Measurements from ENCODE around the gene TLE7. TPM values are rescaled to one million over a fixed set of nuclear protein-coding genes. Genes with fewer than 3 reads are reported as not detected.
A peak's percentile ranks its signal among the peaks of the same experiment; 100 is the strongest.

Gene TLE7
- total RNA-seq = not detected in 3 replicates
- long read RNA-seq = 0 reads

DNA sequence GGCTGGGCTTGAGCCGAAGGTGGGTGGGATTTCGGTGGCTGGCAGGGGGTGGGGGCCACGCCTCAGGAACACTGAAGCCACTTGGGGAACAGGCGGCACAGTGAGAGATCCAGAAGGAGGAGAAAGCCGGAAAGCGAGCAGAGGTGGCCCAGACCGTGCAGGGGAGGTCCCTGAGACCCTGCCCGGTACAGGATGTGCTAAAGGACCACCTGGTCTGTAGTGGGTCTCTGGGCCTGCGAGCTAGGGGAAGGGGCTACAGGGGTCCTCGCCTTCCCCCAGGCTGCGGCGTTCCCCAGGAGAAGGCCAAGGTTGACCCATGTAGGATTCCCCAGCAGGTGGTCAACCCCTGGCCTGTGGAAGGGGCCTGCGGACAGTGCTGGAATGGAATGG is at the start of gene TLE7:
TSS of gene TLE7 (minus strand) at position 4 of the 390 bp plus-strand sequence. CDS start 8,730 bp downstream, outside the sequence.
- no peaks in the 10 kb centered on the region for H3K4me1 Mint-ChIP-seq (ENCODE audit: low read depth)
- TF ChIP-seq, protein P1, sequence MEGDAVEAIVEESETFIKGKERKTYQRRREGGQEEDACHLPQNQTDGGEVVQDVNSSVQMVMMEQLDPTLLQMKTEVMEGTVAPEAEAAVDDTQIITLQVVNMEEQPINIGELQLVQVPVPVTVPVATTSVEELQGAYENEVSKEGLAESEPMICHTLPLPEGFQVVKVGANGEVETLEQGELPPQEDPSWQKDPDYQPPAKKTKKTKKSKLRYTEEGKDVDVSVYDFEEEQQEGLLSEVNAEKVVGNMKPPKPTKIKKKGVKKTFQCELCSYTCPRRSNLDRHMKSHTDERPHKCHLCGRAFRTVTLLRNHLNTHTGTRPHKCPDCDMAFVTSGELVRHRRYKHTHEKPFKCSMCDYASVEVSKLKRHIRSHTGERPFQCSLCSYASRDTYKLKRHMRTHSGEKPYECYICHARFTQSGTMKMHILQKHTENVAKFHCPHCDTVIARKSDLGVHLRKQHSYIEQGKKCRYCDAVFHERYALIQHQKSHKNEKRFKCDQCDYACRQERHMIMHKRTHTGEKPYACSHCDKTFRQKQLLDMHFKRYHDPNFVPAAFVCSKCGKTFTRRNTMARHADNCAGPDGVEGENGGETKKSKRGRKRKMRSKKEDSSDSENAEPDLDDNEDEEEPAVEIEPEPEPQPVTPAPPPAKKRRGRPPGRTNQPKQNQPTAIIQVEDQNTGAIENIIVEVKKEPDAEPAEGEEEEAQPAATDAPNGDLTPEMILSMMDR (IDR thresholded peaks at IDR 0.05) = no peak
- peaks cover 1% of the 10 kb centered on the region for H3K36me3 Mint-ChIP-seq (ENCODE audit: low read depth)
- peaks cover 3% of the 10 kb centered on the region for H3K27me3 Mint-ChIP-seq (ENCODE audit: low read depth)
- H3K27ac Mint-ChIP-seq (ENCODE audit: unreplicated experiment) = no peak within 1 kb of the TSS
- DNase-seq (ENCODE audit: low spot score) = no peak
- no peak within 1 kb of the TSS for H3K4me3 Mint-ChIP-seq (ENCODE audit: unreplicated experiment)
- peaks cover 26% of the 10 kb centered on the region for H3K9me3 Mint-ChIP-seq (ENCODE audit: low read depth)

DNA sequence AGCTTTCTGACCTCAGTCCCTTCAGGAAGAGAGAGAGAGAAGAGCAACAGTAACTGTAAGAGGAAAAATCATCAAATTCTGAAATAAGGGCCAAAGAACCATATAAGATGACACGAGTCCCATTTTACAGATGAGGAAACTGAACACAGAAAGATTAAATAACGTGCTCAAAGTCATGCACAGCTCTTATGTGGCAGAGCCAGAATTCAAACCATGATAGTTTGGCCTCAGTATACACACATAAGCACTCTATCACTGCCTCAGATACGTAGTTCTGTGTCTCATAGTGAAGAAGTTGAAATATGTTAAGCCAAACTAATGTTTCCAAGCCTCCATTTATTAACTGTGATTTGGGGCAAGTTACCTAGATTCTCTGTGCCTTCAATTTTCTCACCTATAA is 49.2 kb upstream of the TLE7 start:
- DNase-seq (ENCODE audit: low spot score) = no peak
- H3K36me3 Mint-ChIP-seq (ENCODE audit: low read depth) = no peaks in the 10 kb centered on the region
- peaks cover 9% of the 10 kb centered on the region for H3K27me3 Mint-ChIP-seq (ENCODE audit: low read depth)
- no peaks in the 10 kb centered on the region for H3K9me3 Mint-ChIP-seq (ENCODE audit: low read depth)
- TF ChIP-seq, protein P1 (IDR thresholded peaks at IDR 0.05) = no peak
- H3K27ac Mint-ChIP-seq (ENCODE audit: unreplicated experiment) = no peak overlapping the region
- H3K4me3 Mint-ChIP-seq (ENCODE audit: unreplicated experiment) = no peak overlapping the region
- H3K4me1 Mint-ChIP-seq (ENCODE audit: low read depth) = no peaks in the 10 kb centered on the region

DNA sequence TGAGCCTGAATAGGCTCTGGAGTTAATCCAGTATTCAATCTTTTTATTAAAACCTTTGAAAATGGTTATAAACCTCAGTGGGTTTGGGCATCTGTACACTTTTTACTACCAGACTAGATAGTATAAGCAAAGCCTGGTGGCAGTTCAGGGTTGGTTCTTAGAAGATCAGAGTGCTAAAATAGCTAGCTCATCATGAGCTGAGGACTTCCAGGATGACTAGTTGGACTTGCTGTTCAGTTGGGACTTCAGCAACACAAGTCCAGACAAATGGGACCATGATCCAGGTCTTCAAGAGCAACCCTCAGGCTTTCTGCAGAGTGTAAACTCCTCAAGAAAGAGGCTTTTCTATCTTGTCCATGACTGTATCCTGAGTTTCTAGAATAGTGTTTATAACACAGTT is 48.5 kb upstream of the TLE7 start:
- Mint-ChIP-seq H3K4me1 (ENCODE audit: low read depth) (no peaks in the 10 kb centered on the region), H3K27me3 (ENCODE audit: low read depth) (peaks cover 9% of the 10 kb centered on the region), H3K27ac (ENCODE audit: unreplicated experiment) (no peak overlapping the region), H3K36me3 (ENCODE audit: low read depth) (no peaks in the 10 kb centered on the region), H3K9me3 (ENCODE audit: low read depth) (no peaks in the 10 kb centered on the region), H3K4me3 (ENCODE audit: unreplicated experiment) (no peak overlapping the region)
- TF ChIP-seq, protein P1 (IDR thresholded peaks at IDR 0.05) = no peak
- DNase-seq (ENCODE audit: low spot score) = no peak

DNA sequence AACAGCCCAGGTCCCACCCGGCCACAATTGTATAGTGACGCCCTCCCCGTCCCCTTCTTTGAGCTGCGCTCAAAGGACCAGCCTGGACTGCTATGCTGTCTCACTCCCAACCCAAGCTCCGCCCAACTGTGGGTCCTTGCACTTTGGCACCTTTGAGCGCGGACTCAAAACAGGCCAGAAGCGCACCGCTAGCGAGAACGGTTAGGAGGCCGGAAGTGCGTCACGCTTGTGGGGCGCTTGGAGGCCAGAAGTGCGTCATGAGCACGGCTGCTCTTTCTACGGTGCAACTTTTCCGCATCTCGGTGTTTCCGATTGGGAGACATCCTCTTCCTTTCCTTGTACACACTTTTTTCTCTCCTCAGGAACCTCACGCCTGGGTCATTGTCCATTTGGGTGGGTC is 47.3 kb upstream of the TLE7 start, which contains the start of gene ZNF19:
TSS of gene ZNF19 (minus strand) at position 203 of the 400 bp plus-strand sequence. CDS start 7,210 bp downstream, outside the sequence.
- no peaks in the 10 kb centered on the region for H3K36me3 Mint-ChIP-seq (ENCODE audit: low read depth)
- H3K27me3 Mint-ChIP-seq (ENCODE audit: low read depth) = peaks cover 9% of the 10 kb centered on the region
- H3K4me3 Mint-ChIP-seq (ENCODE audit: unreplicated experiment) = no peak within 1 kb of the TSS
- peaks cover 6% of the 10 kb centered on the region for H3K4me1 Mint-ChIP-seq (ENCODE audit: low read depth)
- H3K9me3 Mint-ChIP-seq (ENCODE audit: low read depth) = no peaks in the 10 kb centered on the region
- no peak for DNase-seq (ENCODE audit: low spot score)
- no peak within 1 kb of the TSS for H3K27ac Mint-ChIP-seq (ENCODE audit: unreplicated experiment)
- TF ChIP-seq, protein P1 (IDR thresholded peaks at IDR 0.05) = no peak

DNA sequence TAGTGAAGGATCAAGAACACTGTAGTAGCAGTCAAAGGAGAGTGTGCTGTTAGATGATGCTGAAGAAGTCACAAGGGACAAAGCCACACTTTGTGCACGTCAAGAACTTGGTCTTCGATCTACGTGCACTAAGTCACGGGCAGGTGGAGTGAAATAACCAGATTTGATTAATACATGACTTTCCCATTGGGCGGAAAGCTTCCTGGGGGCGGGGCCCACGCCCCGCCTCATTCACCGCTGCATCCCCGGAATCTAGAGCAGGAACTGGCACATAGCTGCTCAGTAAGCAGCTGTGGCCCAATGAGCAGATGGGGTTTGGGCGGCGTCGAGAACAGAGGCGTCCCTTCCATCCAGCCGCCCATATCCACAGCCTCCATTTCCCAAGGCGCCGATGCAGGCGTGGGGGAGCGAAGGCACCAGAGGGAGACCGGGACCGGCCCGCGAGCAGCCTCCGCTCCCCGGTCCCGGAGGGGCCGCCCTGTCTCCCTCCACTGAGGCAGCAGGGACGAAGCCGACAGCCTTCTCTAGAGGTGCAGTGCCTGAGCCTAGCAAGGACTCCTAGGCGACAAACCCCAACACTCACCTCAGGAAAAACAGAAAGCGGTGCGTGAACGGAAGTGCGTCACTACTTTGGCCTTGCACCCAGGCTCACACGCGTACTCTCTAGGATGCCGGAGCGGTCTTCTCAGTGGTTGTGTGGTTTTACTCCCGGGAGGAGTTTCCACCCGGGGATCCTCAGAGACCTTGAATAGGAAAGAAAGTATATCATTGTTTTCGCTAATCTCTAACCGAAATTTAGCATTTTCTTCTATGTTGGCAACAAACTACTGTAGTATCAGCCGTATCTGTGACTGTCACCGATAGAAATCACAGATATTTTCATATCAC is 42.4 kb upstream of the TLE7 start:
- Mint-ChIP-seq H3K9me3 (ENCODE audit: low read depth) (no peaks in the 10 kb centered on the region), H3K27me3 (ENCODE audit: low read depth) (peaks cover 5% of the 10 kb centered on the region), H3K36me3 (ENCODE audit: low read depth) (no peaks in the 10 kb centered on the region), H3K4me1 (ENCODE audit: low read depth) (peaks cover 14% of the 10 kb centered on the region), H3K27ac (ENCODE audit: unreplicated experiment) (peak overlapping the region; percentile 90), H3K4me3 (ENCODE audit: unreplicated experiment) (peak overlapping the region; percentile 80)
- no peak for DNase-seq (ENCODE audit: low spot score)
- TF ChIP-seq, protein P1 (IDR thresholded peaks at IDR 0.05) = peak; percentile 25

Data from chondrocyte (in vitro differentiated cells).